ENCODE data around the gene SLC8A3. TPM values are rescaled to one million over a fixed set of nuclear protein-coding genes. Genes with fewer than 3 reads are reported as not detected.

Gene SLC8A3
- total RNA-seq, 1 donor, result under 0.01 TPM

GRCh38 chr14:70098250-70098809 is 90.4 kb downstream of the SLC8A3 start:
- Histone ChIP-seq H3K27me3 (ENCODE audit: insufficient read depth, low read length) (peaks cover 20% of the 10 kb centered on the region), H3K4me2 (ENCODE audit: insufficient read depth, low read length) (no peak overlapping the region), H2AFZ (ENCODE audit: low read length) (no peak overlapping the region), H4K20me1 (ENCODE audit: insufficient read depth, low read length) (no peaks in the 10 kb centered on the region), H3K4me3 (ENCODE audit: insufficient read depth, low read length) (no peak overlapping the region), H3K27ac (ENCODE audit: low read depth, low read length) (no peak overlapping the region), H3K9me3 (ENCODE audit: low read depth, low read length) (no peaks in the 10 kb centered on the region), H3K36me3 (ENCODE audit: insufficient read depth, low read length) (no peaks in the 10 kb centered on the region), H3K79me2 (ENCODE audit: insufficient read depth, low read length) (no peaks in the 10 kb centered on the region), H3K4me1 (ENCODE audit: insufficient read depth, low read length) (no peaks in the 10 kb centered on the region)
- no peak for DNase-seq (ENCODE audit: insufficient read length, low spot score, missing footprints)
- TF ChIP-seq, protein P1, sequence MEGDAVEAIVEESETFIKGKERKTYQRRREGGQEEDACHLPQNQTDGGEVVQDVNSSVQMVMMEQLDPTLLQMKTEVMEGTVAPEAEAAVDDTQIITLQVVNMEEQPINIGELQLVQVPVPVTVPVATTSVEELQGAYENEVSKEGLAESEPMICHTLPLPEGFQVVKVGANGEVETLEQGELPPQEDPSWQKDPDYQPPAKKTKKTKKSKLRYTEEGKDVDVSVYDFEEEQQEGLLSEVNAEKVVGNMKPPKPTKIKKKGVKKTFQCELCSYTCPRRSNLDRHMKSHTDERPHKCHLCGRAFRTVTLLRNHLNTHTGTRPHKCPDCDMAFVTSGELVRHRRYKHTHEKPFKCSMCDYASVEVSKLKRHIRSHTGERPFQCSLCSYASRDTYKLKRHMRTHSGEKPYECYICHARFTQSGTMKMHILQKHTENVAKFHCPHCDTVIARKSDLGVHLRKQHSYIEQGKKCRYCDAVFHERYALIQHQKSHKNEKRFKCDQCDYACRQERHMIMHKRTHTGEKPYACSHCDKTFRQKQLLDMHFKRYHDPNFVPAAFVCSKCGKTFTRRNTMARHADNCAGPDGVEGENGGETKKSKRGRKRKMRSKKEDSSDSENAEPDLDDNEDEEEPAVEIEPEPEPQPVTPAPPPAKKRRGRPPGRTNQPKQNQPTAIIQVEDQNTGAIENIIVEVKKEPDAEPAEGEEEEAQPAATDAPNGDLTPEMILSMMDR (IDR thresholded peaks at IDR 0.05; ENCODE audit: extremely low read depth, low read depth, low read length), result no peak

DNA sequence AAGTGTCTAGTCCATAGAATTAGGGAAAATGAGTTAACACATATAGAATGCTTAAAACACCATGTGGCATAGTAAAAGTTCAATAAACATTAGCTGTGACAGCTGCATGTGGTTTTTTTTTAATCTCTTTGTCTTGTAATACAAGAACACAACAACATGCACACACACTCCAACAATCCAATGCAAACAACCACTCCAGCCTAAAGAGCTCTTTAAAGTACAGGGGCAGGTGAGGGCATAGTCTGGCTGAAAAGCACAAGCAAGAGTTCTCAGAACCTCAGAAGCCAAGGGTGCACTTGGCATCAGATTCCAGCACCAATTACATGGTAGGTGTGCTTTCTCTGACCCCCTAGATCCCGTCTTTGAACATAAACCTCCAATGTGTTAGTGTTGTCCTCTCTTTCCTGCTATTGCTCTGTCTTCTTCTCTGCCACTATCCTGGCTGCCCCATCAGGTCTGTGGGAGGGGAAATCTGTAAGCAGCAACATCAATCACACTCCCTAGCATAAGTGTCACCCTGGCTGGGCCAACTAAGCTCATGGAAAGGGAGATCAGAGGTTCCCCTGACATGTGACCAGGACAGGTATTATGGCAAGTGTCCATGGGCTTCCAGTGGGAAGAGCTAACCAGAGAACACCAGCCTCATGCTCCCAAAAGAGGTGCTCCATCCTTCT is 91.0 kb downstream of the SLC8A3 start:
- no peak for DNase-seq (ENCODE audit: insufficient read length, low spot score, missing footprints)
- H3K27me3 ChIP-seq (ENCODE audit: insufficient read depth, low read length), result peaks cover 20% of the 10 kb centered on the region
- H3K4me3 ChIP-seq (ENCODE audit: insufficient read depth, low read length), result no peak overlapping the region
- H3K79me2 ChIP-seq (ENCODE audit: insufficient read depth, low read length), result no peaks in the 10 kb centered on the region
- no peaks in the 10 kb centered on the region for H3K9me3 ChIP-seq (ENCODE audit: low read depth, low read length)
- no peak overlapping the region for H3K27ac ChIP-seq (ENCODE audit: low read depth, low read length)
- TF ChIP-seq, protein P1 (IDR thresholded peaks at IDR 0.05; ENCODE audit: extremely low read depth, low read depth, low read length), result no peak
- H3K4me2 ChIP-seq (ENCODE audit: insufficient read depth, low read length), result no peak overlapping the region
- no peaks in the 10 kb centered on the region for H3K4me1 ChIP-seq (ENCODE audit: insufficient read depth, low read length)
- H2AFZ ChIP-seq (ENCODE audit: low read length), result no peak overlapping the region
- H3K36me3 ChIP-seq (ENCODE audit: insufficient read depth, low read length), result no peaks in the 10 kb centered on the region
- no peaks in the 10 kb centered on the region for H4K20me1 ChIP-seq (ENCODE audit: insufficient read depth, low read length)

DNA sequence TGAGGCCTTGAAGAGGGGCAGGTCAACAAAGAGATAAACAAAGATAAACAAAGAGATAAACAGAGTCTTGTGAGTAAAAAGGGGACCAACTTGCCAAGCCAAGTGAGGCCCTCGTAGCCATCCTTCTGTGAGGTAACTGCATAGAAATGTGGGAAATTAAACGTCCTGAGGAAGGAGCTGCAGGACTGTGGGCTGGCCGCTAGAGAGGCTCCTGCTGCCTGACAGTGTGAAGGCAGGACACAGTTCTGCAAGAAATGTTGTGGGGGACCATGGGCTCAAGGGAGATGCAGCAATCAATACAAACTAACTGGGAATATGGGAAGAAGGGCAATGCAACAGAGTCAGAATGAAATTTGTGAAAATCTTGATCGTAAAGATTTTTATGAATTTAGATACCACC is 91.9 kb downstream of the SLC8A3 start:
- Histone ChIP-seq H3K9me3 (ENCODE audit: low read depth, low read length) (no peaks in the 10 kb centered on the region), H3K4me1 (ENCODE audit: insufficient read depth, low read length) (no peaks in the 10 kb centered on the region), H3K4me2 (ENCODE audit: insufficient read depth, low read length) (no peak overlapping the region), H3K79me2 (ENCODE audit: insufficient read depth, low read length) (no peaks in the 10 kb centered on the region), H3K4me3 (ENCODE audit: insufficient read depth, low read length) (no peak overlapping the region), H3K27ac (ENCODE audit: low read depth, low read length) (no peak overlapping the region), H4K20me1 (ENCODE audit: insufficient read depth, low read length) (no peaks in the 10 kb centered on the region), H3K36me3 (ENCODE audit: insufficient read depth, low read length) (no peaks in the 10 kb centered on the region), H3K27me3 (ENCODE audit: insufficient read depth, low read length) (peaks cover 20% of the 10 kb centered on the region), H2AFZ (ENCODE audit: low read length) (no peak overlapping the region)
- no peak for DNase-seq (ENCODE audit: insufficient read length, low spot score, missing footprints)
- TF ChIP-seq, protein P1 (IDR thresholded peaks at IDR 0.05; ENCODE audit: extremely low read depth, low read depth, low read length), result peak; percentile 48

DNA sequence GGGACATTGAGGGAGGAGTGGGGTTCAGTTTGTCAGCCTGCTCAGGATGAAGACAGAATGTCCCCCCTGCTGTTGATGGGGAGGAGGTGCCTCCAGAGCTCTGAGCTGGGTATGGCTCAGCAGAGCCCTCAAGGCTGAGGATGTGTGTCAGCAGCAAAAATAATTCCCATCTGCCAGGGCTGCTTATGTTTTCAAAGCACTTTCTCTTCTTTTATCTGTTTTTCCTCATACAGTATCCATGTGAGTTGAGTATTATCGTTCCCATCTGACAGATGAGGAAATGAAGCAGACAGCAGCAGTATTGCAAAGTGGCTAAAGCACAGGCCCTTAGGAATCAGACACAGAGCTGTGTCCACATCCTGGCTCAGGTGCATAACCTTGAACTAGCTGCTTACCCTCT is 94.1 kb downstream of the SLC8A3 start:
- TF ChIP-seq, protein P1 (IDR thresholded peaks at IDR 0.05; ENCODE audit: extremely low read depth, low read depth, low read length), result no peak
- H3K79me2 ChIP-seq (ENCODE audit: insufficient read depth, low read length), result no peaks in the 10 kb centered on the region
- H3K4me3 ChIP-seq (ENCODE audit: insufficient read depth, low read length), result no peak overlapping the region
- H3K36me3 ChIP-seq (ENCODE audit: insufficient read depth, low read length), result no peaks in the 10 kb centered on the region
- H3K4me2 ChIP-seq (ENCODE audit: insufficient read depth, low read length), result no peak overlapping the region
- H3K4me1 ChIP-seq (ENCODE audit: insufficient read depth, low read length), result no peaks in the 10 kb centered on the region
- H2AFZ ChIP-seq (ENCODE audit: low read length), result no peak overlapping the region
- H3K9me3 ChIP-seq (ENCODE audit: low read depth, low read length), result no peaks in the 10 kb centered on the region
- H3K27ac ChIP-seq (ENCODE audit: low read depth, low read length), result no peak overlapping the region
- peaks cover 14% of the 10 kb centered on the region for H3K27me3 ChIP-seq (ENCODE audit: insufficient read depth, low read length)
- no peak for DNase-seq (ENCODE audit: insufficient read length, low spot score, missing footprints)
- no peaks in the 10 kb centered on the region for H4K20me1 ChIP-seq (ENCODE audit: insufficient read depth, low read length)

Data from osteoblast (primary cell).